Ascending aorta (tissue), 2 donors: ENCODE measurements around the gene KRTAP10-7. TPM values are rescaled to one million over a fixed set of nuclear protein-coding genes. Genes with fewer than 3 reads are reported as not detected.

Experiments used
- DNase-seq, 2 donors: peaks; one replicate each; pipeline ENCODE4 v3.0.0-alpha.2; 2019; ENCODE audit warnings: low spot score in 2 of 2
- H3K27ac ChIP-seq, 2 donors: fragments of 200-600 bp; sonication (generic); one replicate each; pipeline ENCODE4 v1.5.1; 2016 to 2017; ENCODE audit warnings: mild to moderate bottlenecking in 1 of 2
- H3K27me3 ChIP-seq: fragments of 200-600 bp; sonication (generic); one replicate; pipeline ENCODE4 v1.5.1; 2017
- H3K36me3 ChIP-seq, 2 donors: fragments of 200-600 bp; sonication (generic); one replicate each; pipeline ENCODE4 v1.5.1; 2016
- H3K4me1 ChIP-seq, 2 donors: fragments of 200-600 bp; sonication (generic); one replicate each; pipeline ENCODE4 v1.5.1; 2016 to 2017; ENCODE audit warnings: mild to moderate bottlenecking in 1 of 2
- H3K4me3 ChIP-seq, 2 donors: fragments of 200-600 bp; sonication (generic); one replicate each; pipeline ENCODE4 v1.5.1; 2016 to 2017; ENCODE audit warnings: mild to moderate bottlenecking in 1 of 2
- H3K9me3 ChIP-seq, 2 donors: fragments of 200-600 bp; sonication (generic); one replicate each; pipeline ENCODE4 v1.5.1; 2016
- CTCF ChIP-seq, 3 experiments: fragments of 200-600 bp in 2 of 3; fragments of 450-650 bp in 1 of 3; sonication (generic) in 2 of 3; IDR thresholded peaks; one replicate each; pipeline ENCODE4 v1.5.1; 2016 to 2019; ENCODE audit warnings: antibody characterized with exemption in 3 of 3, mild to moderate bottlenecking in 1 of 3, moderate library complexity in 1 of 3
- intact Hi-C: fragments of 100-400 bp; cut with DNase I; formaldehyde crosslinking; loops from one replicate; pipeline ENCODE4 v1.15.1; 2023
- total RNA-seq: library from RNA; depleted of rRNA; stranded (reverse); fragments of >200 nt; gene quantifications from one replicate; pipeline ENCODE4 v1.1.0, GENCODE V29; 2016

The KRTAP10-7 gene
- total RNA-seq, 1 donor from 2014 or later, result not detected

GRCh38 chr21:44648557-44649311 lies 48.3 kb downstream of the KRTAP10-7 start:
- Histone ChIP-seq H3K4me3 (no peak overlapping the region), H3K36me3 (no peaks in the 10 kb centered on the region), H3K9me3 (peaks cover 0 to 20% of the 10 kb centered on the region in 2 donors), H3K27me3 (no peaks in the 10 kb centered on the region), H3K4me1 (no peaks in the 10 kb centered on the region), H3K27ac (no peak overlapping the region)
- no peak for TF ChIP-seq CTCF (IDR thresholded peaks at IDR 0.05)
- no peak for DNase-seq
- intact Hi-C loops, result no loop called here

- no peaks in the 10 kb centered on the region for H3K4me1 ChIP-seq
- H3K9me3 ChIP-seq, result peaks cover 0 to 12% of the 10 kb centered on the region in 2 donors
- no peak for DNase-seq
- H3K27me3 ChIP-seq, result no peaks in the 10 kb centered on the region
- H3K4me3 ChIP-seq, result no peak overlapping the region
- TF ChIP-seq CTCF (IDR thresholded peaks at IDR 0.05), result no peak
- intact Hi-C loops, result no loop called here
- H3K27ac ChIP-seq, result no peak overlapping the region
- H3K36me3 ChIP-seq, result no peaks in the 10 kb centered on the region
These were observed 49.2 kb downstream of the KRTAP10-7 start for GRCh38 chr21:44649521-44650100.

GRCh38 chr21:44650265-44650972 lies 50.0 kb downstream of the KRTAP10-7 start:
- no peak for TF ChIP-seq CTCF (IDR thresholded peaks at IDR 0.05)
- peaks cover 0 to 4% of the 10 kb centered on the region in 2 donors for H3K9me3 ChIP-seq
- H3K27ac ChIP-seq, result no peak overlapping the region
- no peaks in the 10 kb centered on the region for H3K36me3 ChIP-seq
- no peak overlapping the region for H3K4me3 ChIP-seq
- no peaks in the 10 kb centered on the region for H3K4me1 ChIP-seq
- intact Hi-C loops, result no loop called here
- no peak for DNase-seq
- no peaks in the 10 kb centered on the region for H3K27me3 ChIP-seq

GRCh38 chr21:44650973-44651675 lies 50.7 kb downstream of the KRTAP10-7 start:
- H3K9me3 ChIP-seq, result no peaks in the 10 kb centered on the region
- H3K27me3 ChIP-seq, result no peaks in the 10 kb centered on the region
- H3K4me1 ChIP-seq, result no peaks in the 10 kb centered on the region
- no peak for TF ChIP-seq CTCF (IDR thresholded peaks at IDR 0.05)
- H3K4me3 ChIP-seq, result no peak overlapping the region
- intact Hi-C loops, result no loop called here
- no peak for DNase-seq
- no peak overlapping the region for H3K27ac ChIP-seq
- H3K36me3 ChIP-seq, result no peaks in the 10 kb centered on the region

Other genes starting within 250 kb of the KRTAP10-7 start
- 0.43 TPM for gene TRPM2, start 247.0 kb upstream of the KRTAP10-7 start, total RNA-seq
- 2.2 TPM for gene LRRC3, start 145.1 kb upstream of the KRTAP10-7 start, total RNA-seq
- not detected for gene KRTAP10-1, start 60.4 kb upstream of the KRTAP10-7 start, total RNA-seq
- not detected for gene KRTAP10-2, start 49.1 kb upstream of the KRTAP10-7 start, total RNA-seq
- not detected for gene KRTAP10-3, start 41.8 kb upstream of the KRTAP10-7 start, total RNA-seq
- gene KRTAP10-4, start 26.9 kb upstream of the KRTAP10-7 start, total RNA-seq, result not detected
- not detected for gene KRTAP10-5, start 20.0 kb upstream of the KRTAP10-7 start, total RNA-seq
- not detected for gene KRTAP10-6, start 8.1 kb upstream of the KRTAP10-7 start, total RNA-seq
- gene KRTAP10-8, start 11.5 kb downstream of the KRTAP10-7 start, total RNA-seq, result not detected
- not detected for gene KRTAP10-9, start 26.5 kb downstream of the KRTAP10-7 start, total RNA-seq
- gene KRTAP10-10, start 36.8 kb downstream of the KRTAP10-7 start, total RNA-seq, result not detected
- gene KRTAP10-11, start 45.8 kb downstream of the KRTAP10-7 start, total RNA-seq, result not detected
- not detected for gene KRTAP12-4, start 54.1 kb downstream of the KRTAP10-7 start, total RNA-seq
- gene KRTAP12-3, start 57.3 kb downstream of the KRTAP10-7 start, total RNA-seq, result not detected
- not detected for gene KRTAP12-2, start 66.3 kb downstream of the KRTAP10-7 start, total RNA-seq
- not detected for gene KRTAP12-1, start 81.6 kb downstream of the KRTAP10-7 start, total RNA-seq
- gene KRTAP10-12, start 96.6 kb downstream of the KRTAP10-7 start, total RNA-seq, result not detected
- gene TSPEAR, start 111.0 kb downstream of the KRTAP10-7 start, total RNA-seq, result not detected
- 58.1 TPM for gene UBE2G2, start 201.2 kb downstream of the KRTAP10-7 start, total RNA-seq
- gene SUMO3, start 217.5 kb downstream of the KRTAP10-7 start, total RNA-seq, result 69.2 TPM